HPDE6-E6E7 (cell line): ENCODE data around the gene GOLGA6L7.
"Not testable (repeated sequence)": the region's sequence is repeated elsewhere in the genome, so short reads cannot be mapped to it uniquely, and the experiment has no call there.

Source experiments
- DNase-seq: peaks from one replicate; pipeline ENCODE4 v3.0.0; 2011; ENCODE audit warnings: missing footprints; ENCODE audit errors: extremely low spot score

The GOLGA6L7 gene

DNA sequence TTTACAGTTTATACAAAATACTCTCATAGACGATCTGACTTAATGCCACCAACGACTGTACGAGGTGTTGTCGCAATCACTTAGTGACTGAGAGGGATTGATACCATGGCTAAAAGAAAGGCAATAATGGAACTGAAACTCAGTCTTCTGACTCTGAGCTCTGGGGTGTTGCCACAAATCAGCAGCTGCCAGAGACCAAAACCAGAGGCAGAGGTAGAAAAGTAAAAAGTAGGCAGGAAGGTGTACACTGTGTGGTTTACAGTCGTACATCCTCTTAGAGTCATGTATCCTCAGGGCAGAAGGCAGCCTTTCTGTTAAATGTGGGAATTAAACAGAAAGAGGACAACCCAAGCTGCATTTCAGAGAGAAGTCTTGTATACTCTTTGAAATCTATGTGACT lies 1.2 kb downstream of the GOLGA6L7 start:
- DNase-seq, result not testable (repeated sequence)

DNA sequence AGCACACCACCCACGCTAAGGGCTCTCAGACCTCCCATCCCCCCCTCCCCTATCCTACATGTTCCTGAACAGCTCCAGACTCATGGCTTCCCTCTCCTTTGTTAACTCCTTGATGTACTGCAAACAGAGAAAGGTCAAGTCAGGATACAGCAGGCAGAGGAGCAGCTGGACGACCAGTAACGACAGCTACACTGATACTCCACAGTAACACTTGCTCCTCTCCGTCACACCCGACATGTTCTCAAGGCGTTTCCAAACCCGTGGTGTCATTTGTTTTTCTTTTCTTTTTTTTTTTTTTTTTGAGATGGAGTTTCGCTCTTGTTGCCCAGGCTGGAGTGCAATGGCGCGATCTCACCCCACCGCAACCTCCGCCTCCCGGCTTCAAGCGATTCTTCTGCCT lies 4.3 kb downstream of the GOLGA6L7 start:
- DNase-seq, result not testable (repeated sequence)

DNA sequence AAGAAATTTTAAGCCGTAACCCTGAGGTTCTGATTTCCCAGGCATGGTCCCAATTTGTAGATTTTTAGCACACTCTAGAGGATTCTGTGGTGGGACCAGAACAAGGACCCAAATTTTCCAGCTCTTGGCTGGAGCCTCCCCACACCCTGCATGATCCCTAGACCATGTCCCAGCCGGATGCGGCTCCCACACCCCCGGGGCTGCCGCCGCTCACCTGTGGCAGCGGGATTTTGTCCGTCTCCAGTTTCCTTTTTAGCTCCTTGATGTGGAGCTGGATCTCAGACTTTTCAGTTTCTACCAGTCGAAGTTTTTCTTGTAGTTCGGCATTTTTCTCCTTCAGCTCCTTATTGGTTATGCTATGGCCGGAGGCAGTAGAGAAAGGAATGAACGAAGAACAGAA lies 4.9 kb downstream of the GOLGA6L7 start:
- DNase-seq, result not testable (repeated sequence)

DNA sequence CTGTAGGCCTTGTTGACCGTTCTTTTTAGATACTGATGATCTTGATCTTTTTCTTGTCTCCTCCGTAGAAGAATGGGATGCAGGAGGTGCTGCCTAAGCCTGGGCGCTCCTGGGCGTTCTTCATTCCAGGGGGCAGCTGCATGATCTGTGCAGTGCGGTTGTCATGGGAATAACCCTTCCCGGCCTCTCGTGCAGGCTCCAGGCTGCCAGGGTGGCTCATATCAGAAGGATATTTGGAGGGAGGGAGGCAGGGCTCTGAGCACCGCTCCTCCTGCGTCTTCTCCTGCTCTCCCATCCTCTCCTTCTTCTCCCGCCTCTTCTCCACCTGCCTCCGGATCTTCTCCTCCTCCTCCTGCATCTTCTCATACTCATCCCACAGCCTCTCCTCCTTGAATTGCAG lies 6.2 kb downstream of the GOLGA6L7 start:
- not testable (repeated sequence) for DNase-seq

DNA sequence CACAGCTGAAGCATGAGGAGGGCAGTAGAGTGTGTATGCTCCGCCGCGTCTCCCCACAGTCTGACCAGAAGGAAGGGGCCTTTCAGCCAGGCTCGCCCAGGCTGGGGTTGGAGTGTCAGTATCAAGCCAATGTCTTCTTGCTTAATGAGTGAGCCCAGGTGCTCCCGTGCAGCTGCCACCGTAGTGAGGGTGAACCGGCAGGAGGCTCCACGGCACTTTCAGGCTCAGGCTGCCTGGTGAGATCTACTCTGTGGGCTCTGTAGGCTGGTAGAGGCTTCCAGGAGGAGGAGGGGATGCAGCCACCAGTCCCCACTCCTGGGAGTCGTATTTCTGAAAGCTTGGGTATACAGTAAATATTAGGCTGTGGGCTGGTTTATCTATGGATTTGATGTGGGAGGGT lies 8.2 kb downstream of the GOLGA6L7 start:
- not testable (repeated sequence) for DNase-seq

DNA sequence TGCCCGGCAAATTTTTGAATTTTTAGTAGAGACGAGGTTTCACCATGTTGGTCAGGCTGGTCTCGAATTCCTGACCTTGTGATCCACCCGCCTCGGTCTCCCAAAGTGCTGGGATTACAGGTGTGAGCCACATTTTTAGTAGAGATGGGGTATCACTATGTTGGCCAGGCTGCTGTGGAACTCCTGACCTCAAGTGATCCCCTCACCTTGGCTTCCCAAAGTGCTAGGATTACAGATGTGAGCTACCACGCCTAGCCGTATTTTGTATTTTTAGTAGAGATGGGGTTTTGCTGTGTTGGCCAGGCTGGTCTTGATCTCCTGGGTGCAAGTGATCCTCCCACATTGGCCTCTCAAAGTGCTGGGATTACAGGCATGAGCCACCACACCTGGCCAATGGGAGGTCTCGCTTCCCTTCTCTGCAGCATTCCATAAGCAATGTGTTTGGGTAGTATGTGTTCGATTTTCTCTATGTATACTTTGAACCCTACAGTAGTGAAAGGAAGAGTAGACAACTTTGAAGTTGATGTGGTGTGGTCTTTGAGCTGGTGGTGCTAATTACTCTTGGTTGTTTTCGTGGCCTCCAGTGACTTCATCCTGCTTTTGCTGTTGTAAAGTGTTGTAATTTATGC lies 13.4 kb downstream of the GOLGA6L7 start:
- DNase-seq, result not testable (repeated sequence)

DNA sequence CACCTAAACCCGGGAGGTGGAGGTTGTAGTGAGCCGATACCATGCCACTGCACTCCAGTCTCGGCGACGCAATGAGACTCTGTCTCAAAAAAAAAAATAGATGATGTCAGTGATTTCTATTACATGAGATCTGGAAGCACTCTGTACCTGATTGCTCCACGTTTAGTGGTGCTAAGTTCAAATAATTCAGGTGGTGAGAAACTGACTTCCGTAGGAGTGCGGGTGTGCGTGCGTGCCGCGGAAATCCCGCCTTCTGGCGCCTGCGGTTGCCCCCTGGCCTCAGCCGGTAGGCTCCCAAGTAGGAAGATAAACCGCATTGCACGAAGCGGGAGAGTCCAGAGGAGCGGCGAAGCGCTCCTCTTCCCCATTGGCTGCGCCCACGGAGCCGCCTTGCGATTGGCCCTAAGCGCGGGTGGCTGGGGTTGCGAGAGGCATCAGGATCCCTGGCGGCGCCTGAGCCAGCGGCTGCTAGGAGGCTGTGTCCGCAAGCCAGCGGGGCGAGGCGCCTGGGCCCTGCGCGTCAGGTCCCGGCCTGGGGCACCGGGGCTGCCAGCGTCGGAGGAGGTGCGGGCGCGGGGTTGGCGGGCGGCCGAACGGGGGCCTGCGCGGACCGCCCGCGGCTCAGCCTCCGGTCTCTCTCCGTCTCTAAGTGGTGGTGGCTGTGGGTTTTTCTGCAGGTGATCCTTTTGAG lies 16.4 kb downstream of the GOLGA6L7 start:
- not testable (repeated sequence) for DNase-seq

DNA sequence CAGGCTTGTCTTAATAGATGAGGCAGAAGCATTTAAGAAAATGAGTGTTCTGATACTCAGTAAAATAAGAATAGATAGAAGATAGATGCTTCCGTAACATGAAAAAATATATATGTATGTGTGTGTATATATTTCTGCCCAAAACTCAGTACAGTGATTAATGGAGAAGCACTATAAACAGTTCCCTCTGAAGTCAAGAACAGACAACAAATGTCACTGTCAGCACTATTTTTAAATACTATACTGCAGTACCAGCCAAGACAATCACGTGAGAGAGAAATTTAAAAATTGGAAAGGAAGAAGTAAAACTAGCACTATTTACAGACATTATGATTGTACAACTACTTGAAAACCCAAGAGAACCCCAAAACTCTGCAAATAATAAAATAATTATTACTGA lies 27.0 kb downstream of the GOLGA6L7 start:
- DNase-seq, result not testable (repeated sequence)

DNA sequence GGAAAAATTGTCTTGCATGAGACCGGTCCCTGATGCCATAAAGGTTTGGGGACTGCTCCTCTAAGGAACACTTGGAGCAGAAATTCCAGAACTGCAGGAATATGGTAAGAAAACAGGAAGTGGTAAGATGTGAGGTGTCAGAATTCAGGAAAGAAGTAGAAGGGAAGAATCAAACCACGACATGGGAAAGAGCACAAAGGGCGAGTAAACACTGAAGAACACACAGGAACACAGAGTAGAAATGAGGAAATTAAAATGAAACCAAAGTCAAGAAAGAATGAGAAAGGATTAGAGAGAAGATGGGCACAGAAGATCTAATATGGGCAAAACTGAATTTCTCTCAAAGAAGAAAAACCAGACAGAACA lies 28.5 kb downstream of the GOLGA6L7 start:
- not testable (repeated sequence) for DNase-seq

DNA sequence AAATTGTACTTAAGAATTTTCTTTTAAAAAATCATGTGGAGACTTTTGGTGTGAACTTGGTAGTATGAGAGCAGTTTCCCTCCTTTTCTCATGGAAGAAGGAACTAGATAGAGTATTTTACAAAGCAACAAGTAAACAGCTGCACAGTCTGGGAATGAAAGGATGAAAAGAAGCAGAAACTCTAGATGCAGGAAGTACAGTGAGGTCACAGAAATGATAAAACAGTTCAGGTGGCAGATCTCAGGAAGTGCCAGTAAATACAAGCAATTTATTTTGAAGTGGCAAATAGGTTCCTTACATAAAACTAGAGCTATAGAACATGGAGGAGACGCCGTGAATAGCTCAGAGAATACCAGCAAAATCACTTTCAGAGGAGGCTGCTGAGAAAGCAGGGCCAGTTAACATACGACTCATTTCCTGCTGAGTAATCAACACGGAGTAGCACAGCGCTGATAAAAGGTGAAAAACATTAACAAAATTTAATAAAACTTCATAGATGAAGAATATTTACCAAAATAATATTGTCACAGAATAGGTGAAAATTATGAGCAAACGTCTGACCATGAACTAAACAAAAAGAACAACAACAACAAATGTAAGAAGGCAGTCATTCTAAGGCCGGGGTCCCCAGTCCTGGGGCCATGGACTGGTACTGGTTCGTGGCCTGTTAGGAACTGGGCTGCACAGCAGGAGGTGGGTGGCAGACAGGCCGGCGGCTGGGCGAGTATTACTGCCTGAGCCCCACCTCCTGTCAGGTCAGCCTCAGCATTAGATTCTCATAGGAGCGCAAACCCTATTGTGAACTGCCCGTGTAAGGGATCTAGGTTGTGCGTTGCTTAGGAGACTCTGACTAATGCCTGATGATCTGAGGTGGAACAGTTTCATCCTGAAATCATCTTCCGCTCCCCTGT lies 29.2 kb downstream of the GOLGA6L7 start:
- DNase-seq, result not testable (repeated sequence)

DNA sequence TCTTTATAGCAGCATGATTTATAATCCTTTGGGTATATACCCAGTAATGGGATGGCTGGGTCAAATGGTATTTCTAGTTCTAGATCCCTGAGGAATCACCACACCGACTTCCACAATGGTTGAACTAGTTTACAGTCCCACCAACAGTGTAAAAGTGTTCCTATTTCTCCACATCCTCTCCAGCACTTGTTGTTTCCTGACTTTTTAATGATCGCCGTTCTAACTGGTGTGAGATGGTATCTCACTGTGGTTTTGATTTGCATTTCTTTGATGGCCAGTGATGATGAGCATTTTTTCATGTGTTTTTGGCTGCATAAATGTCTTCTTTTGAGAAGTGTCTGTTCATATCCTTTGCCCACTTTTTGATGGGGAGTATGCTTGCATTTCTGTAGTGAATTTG lies 30.3 kb downstream of the GOLGA6L7 start:
- DNase-seq, result not testable (repeated sequence)

DNA sequence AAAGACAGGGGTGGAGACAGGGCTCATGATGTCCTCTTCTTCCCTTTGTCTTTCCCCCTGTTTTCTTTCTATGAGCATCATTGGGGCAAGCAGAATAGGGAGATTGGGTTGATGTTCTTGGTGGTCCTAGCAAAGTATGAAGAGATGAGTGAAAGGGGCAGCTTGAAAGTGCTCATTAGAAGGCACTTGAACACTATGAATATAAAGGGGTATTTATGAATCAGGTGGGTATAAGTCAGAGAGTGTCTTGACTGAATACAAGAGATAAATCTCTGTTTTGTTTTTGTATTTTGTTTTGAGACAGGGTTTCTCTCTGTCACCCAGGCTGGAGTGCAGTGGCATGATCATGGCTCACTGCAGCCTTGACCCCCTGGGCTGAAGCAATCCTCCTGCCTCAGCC lies 34.4 kb downstream of the GOLGA6L7 start:
- not testable (repeated sequence) for DNase-seq

DNA sequence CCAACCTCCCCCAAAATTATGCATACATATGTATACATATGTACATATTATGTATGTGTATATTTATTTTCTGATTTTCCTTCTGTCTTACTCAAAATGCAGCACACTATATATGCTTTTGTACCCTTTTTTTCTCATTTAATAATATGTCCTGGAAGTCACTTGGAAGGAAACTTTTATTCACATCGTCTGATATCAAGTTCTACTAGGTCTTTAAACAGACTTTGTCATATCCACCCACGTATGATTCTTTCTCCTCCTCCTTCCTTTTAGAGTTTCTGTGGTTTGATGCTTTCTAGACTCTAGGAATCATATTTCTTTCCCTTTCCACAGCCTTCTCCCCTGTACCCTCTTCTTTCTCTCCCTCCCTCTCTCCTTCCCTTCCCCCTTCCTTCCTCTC lies 35.1 kb downstream of the GOLGA6L7 start:
- DNase-seq, result not testable (repeated sequence)

DNA sequence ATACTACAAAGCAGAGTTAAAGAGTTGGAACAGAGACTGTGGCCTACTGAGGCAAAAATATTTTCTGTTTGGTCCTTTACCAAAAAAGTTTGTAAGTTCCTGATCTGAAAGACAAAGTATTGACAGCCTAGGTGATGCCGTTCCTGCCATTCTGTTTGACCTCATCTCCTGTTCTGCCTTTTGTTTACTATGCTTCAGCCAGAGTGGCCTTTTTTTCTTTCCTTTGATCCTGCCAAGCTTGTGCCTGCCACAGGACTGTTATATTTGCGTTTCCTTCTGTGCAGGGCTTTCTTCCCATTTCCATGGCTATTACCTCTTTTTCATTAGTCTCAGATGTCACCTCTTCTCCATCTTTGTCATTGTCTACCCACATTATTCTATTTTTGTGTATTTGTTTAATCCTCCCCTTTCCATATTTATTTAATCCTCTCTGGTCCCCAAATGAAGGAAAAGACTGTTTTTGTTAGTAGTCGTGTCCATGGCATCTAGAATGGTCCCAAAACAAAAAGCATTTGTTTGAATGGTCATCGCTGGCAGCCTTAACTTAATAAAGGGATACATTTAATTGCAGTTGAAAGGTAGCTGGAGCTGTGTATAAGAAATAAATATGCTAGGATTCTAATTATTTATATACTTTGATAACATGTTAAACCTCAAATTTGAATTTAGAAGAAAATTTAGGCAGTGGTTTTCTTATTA lies 36.4 kb downstream of the GOLGA6L7 start:
- not testable (repeated sequence) for DNase-seq

DNA sequence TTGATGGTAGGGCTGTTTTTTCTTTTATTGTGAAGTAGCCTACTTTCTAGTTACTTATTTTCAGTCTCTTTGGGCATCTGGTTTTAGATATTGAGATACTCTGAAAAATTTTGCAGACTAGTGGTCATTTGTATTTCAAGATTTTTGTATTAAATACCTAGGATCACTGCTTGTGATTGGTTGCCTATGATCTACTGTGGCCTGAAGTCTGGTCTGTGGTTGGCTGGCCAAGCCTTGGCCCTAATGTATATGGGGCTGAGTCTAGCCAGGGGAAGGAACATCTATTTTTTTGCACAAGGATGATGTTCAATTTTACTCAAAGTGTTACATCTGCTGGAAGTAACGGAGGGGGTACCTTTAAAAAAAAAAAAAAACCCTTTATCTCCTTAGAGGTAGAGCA lies 38.0 kb downstream of the GOLGA6L7 start:
- not testable (repeated sequence) for DNase-seq

DNA sequence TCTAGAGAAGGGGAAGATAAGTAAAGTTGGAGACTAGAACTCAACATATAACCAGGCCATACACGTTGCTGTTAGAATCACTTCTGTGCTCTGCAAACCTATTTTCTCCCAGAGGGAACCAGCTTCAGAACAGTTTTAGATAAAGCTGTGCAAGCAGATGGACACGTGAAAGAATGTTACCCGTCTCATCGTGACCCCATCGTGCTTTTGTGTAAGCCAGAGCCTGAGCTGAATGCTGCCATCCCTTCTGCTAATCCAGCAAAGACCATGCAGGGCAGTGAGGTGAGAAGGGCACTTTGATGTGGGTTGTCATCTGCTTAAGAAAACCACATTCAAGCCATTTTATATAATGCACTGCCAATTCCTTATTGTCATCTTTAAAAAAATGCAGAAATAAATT lies 40.3 kb downstream of the GOLGA6L7 start:
- not testable (repeated sequence) for DNase-seq

DNA sequence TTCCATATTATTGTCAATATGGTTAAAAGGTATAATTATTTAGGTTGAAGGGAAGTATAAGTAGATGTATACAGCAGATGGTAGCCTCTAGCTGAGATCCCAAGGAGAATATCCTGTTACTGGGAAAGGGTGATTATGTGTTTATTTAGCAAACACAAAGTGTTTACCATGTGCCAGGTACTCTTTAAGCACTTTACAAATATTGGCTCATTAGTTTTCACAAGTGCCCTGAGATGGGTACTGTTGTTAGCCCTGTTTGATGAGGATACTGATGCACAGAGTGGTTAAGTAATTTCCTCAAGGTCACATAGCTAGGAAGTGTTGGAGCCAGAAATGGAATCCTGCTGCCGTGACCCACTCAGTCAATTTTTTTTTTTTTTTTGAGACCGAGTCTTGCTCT lies 48.1 kb downstream of the GOLGA6L7 start:
- not testable (repeated sequence) for DNase-seq

DNA sequence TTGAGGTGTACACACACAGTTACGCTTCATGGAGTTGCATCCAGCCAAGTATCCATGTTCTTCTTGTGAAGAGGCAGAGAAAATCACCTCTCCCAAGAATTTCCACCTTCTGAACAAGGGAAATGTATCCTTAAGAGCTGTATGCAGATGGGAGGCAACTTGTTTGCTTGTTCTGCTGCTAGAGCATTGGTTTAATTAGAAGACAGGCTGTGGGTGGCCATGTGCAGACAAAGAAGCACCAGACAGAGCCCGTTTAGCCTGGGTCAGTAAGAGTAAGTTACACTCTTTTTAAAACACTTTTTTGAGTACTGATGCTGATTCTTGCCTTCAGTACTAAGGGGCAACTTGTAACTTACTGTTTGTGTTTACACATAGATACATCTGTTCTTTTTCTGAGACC lies 50.2 kb downstream of the GOLGA6L7 start:
- not testable (repeated sequence) for DNase-seq

DNA sequence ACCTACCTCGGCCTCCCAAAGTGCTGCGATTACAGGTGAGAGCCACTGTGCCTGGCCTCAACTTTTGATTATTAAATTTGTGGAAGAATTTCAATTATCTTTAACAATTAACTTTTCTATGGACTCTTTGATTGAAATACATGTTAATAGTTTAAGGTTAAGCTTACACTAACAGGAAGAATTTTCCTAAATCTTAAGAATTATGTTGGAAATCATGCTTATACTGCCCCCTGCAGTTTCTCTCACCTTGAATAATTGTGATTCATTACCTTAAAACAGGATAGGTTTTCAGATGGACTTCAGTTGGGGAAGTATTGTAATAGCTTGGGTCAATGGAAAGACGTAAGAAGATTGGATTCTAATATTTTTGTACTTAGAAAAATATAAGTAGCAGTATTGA lies 54.2 kb downstream of the GOLGA6L7 start:
- DNase-seq, result not testable (repeated sequence)
